Measurements from ENCODE around the gene HBG2.
"Not testable (repeated sequence)": the region's sequence is repeated elsewhere in the genome, so short reads cannot be mapped to it uniquely, and the experiment has no call there.

HBG2 gene

DNA sequence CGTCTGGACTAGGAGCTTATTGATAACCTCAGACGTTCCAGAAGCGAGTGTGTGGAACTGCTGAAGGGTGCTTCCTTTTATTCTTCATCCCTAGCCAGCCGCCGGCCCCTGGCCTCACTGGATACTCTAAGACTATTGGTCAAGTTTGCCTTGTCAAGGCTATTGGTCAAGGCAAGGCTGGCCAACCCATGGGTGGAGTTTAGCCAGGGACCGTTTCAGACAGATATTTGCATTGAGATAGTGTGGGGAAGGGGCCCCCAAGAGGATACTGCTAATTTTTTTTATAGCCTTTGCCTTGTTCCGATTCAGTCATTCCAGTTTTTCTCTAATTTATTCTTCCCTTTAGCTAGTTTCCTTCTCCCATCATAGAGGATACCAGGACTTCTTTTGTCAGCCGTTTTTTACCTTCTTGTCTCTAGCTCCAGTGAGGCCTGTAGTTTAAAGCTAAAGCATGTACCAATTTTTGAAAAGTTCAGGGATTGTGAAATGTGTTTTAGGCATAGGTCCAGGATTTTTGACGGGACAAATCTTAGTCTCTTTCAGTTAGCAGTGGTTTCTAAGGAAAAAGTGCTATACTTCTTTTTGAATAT, 4.7 kb downstream of the HBG2 start, which contains the start of gene HBG1:
Gene HBG1, minus strand, starts transcription at position 51 of the 590 bp plus-strand sequence. CDS start 53 bp downstream, outside the sequence.
- not testable (repeated sequence) for DNase-seq (ENCODE audit: low read depth, low spot score)

DNA sequence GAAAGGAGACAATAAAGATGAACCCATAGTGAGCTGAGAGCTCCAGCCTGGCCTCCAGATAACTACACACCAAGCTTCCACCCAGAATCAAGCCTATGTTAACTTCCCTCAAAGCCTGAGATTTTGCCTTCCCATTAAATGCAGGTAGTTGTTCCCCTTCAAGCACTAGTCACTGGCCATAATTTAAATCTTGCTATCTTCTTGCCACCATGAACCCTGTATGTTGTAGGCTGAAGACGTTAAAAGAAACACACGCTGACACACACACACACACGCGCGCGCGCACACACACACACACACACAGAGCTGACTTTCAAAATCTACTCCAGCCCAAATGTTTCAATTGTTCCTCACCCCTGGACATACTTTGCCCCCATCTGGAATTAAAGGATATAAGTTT, 6.1 kb downstream of the HBG2 start:
- not testable (repeated sequence) for DNase-seq (ENCODE audit: low read depth, low spot score)

- DNase-seq (ENCODE audit: low read depth, low spot score) = no peak
Measured at GRCh38 chr11:5247472-5248192, 6.9 kb downstream of the HBG2 start.

GRCh38 chr11:5246772-5247471, 7.7 kb downstream of the HBG2 start:
- DNase-seq (ENCODE audit: low read depth, low spot score) = no peak

DNA sequence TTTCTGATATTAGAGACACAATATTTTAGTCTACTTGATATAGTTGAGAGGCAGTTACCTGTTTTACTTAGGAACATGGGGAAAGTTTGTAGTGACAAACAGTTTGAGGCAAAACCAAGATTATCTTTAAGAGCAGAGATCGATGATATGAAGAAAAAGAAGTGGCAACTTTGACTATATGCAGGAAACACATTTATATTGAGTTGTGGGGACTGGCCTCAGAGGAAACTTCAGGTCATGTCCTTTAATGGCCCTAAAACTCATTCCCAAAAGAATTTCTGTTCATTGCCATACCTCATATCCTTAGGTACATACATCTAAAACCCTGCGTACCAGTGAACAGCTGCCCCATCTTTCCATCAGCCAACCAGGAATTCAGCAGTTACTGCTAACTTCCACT, 9.4 kb downstream of the HBG2 start:
- no peak for DNase-seq (ENCODE audit: low read depth, low spot score)

DNA sequence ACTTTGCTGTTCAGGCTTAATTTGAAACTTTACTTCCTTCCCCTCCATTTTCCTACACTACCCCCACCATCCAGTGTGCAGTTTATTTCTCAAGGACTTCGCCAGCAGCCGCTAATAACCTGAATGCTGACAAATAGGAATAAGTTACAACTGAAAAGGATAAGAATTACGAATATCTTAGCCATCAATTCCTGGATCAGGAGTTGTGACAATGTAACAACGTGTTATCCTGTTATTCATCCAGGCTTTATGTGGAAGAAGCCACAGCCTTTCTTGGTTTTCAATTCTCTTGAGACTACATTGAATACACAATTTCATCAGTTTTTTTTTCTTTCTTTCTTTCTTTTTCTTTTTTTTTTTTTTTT, 10.8 kb downstream of the HBG2 start:
- DNase-seq (ENCODE audit: low read depth, low spot score) = no peak

GRCh38 chr11:5242933-5243815, 11.4 kb downstream of the HBG2 start:
- DNase-seq (ENCODE audit: low read depth, low spot score) = no peak

DNA sequence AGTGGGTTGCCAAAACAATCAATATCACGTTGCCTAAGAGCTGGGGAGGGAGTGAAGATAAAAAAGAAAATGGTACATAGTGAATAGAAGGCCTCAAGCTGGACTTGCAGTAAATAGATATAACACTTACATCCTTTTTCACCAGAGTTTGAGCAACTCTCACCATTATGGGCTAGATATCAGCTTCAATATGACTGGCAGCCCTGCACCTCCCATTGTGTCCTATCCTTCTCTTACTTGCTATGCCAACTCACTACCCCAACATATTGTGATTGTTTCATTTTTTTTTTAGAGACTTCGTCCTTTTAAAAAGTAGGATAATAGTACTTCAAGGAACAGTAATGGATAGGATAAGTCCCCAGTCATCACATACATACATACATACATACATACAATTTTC, 12.4 kb downstream of the HBG2 start:
- no peak for DNase-seq (ENCODE audit: low read depth, low spot score)

DNA sequence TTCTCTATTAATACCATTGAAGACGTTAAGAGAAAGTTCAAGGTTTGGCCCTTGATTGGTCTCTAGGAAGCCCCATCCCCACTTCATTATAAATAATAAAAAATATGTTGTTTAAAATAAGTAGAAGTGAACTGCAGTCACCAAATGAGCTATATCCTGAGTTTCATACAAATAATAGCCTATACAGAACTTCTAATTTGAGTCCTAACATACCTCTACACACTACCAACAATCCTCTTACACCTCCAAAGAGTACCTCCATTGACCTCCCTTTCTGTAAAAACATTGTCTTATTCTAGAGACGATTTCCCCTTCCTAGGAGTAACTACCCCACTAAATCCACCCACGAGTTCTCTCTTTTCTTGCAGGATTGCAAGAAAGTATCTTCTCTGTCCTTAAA, 13.1 kb downstream of the HBG2 start:
- DNase-seq (ENCODE audit: low read depth, low spot score) = no peak

DNA sequence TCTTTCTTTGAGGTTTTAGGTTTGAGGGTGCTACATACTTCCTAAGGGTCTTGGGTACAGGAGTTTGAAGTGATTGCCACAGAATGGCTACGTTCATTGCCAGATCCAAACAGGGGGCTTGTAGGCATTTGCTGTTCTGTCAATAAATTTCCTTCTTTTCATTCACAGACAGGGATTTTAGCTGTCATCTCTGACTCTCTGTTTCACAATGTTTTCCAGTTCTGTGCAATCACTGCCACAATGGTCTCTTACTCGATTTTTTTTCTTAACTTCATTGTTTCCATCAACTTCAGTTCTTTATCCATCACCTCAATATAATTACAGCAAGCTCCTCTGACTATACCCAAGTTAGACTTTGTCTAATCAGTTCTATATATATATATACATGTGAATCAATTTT, 14.1 kb downstream of the HBG2 start:
- DNase-seq (ENCODE audit: low read depth, low spot score) = no peak

- DNase-seq (ENCODE audit: low read depth, low spot score) = no peak
Measured at GRCh38 chr11:5240056-5240455, 14.5 kb downstream of the HBG2 start.

GRCh38 chr11:5239046-5239445, 15.5 kb downstream of the HBG2 start:
- DNase-seq (ENCODE audit: low read depth, low spot score) = no peak

- no peak for DNase-seq (ENCODE audit: low read depth, low spot score)
Measured at GRCh38 chr11:5238486-5238885, 16.1 kb downstream of the HBG2 start.

GRCh38 chr11:5237420-5237819, 17.2 kb downstream of the HBG2 start:
- no peak for DNase-seq (ENCODE audit: low read depth, low spot score)

DNA sequence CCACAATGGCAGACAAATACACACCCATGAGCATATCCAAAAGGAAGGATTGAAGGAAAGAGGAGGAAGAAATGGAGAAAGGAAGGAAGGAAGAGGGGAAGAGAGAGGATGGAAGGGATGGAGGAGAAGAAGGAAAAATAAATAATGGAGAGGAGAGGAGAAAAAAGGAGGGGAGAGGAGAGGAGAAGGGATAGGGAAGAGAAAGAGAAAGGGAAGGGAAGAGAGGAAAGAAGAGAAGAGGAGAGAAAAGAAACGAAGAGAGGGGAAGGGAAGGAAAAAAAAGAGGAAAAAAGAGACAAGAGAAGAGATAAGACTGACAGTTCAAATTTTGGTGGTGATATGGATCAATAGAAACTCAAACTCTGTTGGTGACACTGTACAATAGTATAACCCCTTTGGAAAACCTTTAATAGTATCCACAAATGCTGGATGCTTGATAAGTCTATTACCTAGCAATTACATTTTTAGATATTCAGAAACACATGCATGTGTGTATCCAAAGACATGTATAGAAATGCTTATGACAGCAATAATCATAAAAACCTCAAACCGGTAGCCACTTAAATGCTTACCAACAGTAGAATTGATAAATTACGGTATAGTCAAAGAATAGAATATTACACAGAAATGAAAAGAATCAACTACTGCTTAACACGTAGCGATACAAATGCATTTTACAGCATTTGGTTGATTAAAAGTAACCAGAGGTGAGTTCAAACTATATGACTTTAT, 19.1 kb downstream of the HBG2 start:
- no peak for DNase-seq (ENCODE audit: low read depth, low spot score)

GRCh38 chr11:5234381-5234834, 20.2 kb downstream of the HBG2 start, which contains the start of gene HBD:
TSS of gene HBD (minus strand) at chr11:5234483. CDS start at chr11:5234433, 50 bp downstream.
- DNase-seq (ENCODE audit: low read depth, low spot score) = no peak

DNA sequence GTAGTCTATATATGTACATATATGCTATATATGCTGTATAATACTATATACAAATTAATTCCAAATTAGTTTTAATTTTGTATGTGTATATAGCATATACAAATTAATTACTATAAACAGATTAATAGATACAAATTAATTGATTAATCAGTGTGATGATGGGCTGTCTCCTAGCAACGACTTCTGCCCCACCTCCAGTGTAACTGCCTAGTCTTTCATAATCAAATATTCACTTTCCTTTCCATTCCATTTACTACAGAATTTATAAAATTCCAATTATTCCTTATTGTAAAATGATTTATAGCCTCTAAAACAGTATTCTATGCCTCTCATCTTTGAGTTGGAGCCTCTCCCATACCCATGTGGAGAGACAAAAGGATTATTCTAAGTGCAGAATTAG, 21.3 kb downstream of the HBG2 start:
- DNase-seq (ENCODE audit: low read depth, low spot score) = no peak

DNA sequence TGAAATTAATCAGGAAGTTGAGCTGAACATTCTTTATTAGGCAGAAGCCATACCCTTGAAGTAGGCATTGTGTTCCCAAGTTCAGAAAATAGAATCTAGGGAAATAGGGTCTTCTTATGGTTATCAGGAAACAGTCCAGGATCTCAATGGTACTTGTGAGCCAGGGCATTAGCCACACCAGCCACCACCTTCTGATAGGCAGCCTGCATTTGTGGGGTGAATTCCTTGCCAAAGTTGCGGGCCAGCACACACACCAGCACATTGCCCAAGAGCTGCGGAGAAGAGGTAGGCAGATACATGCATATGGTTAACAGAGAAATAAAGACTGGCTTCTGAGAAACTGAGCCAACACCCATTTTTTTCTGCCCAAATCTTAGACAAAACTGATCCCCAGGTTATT, 21.8 kb downstream of the HBG2 start:
- no peak for DNase-seq (ENCODE audit: low read depth, low spot score)

DNA sequence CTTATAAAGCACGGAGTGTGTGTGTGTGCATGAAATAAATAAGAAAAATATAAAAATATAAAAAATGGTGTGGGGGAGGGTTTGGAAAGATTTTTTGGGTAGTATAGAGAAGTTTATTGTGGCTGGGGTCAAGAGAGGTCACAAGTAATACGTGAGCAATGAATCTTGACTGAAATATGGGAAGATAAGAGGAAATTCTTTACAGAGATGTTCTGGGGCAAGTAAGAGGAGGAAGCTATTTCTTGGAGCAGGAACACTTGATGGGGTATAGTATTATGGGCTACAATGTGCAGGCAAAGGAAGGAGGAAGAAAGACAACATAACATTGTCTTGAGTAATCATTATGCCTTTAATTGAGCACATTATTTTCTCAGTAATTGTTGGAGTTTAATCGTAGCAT, 22.4 kb downstream of the HBG2 start:
- DNase-seq (ENCODE audit: low read depth, low spot score) = no peak

- no peak for DNase-seq (ENCODE audit: low read depth, low spot score)
Measured at GRCh38 chr11:5231111-5231510, 23.5 kb downstream of the HBG2 start.

GRCh38 chr11:5230266-5230665, 24.3 kb downstream of the HBG2 start:
- DNase-seq (ENCODE audit: low read depth, low spot score) = no peak

All from smooth muscle cell of the brain vasculature (primary cell).